TTC549 (cell line): ENCODE results near the gene CYTIP.
"Not testable (repeated sequence)": the region's sequence is repeated elsewhere in the genome, so short reads cannot be mapped to it uniquely, and the experiment has no call there.

Experiments
- FAIRE-seq: peaks from 2 replicates; lab custom pipeline; 2012; peaks lifted over from hg19 to GRCh38; lab: Jason Lieb, UNC

The CYTIP gene

DNA sequence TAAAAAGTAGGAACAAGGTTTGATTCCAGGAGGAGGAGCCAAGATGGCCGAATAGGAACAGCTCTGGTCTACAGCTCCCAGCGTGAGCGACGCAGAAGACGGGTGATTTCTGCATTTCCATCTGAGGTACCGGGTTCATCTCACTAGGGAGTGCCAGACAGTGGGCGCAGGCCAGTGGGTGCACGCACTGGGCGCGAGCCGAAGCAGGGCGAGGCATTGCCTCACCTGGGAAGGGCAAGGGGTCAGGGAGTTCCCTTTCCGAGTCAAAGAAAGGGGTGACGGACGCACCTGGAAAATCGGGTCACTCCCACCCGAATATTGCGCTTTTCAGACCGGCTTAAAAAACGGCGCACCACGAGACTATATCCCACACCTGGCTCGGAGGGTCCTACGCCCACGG is 75.4 kb downstream of the CYTIP start:
- FAIRE-seq: not testable (repeated sequence)

GRCh38 chr2:157367704-157368103 is 76.2 kb downstream of the CYTIP start:
- no peak for FAIRE-seq
